Choroid plexus epithelial cell (primary cell): ENCODE data around the gene KCNQ2.

Experiments
- DNase-seq: peaks from one replicate; pipeline ENCODE4 v3.0.0-alpha.2; 2010; ENCODE audit warnings: low read depth
- H3K4me3 ChIP-seq: 2 replicates; pipeline ENCODE4 v1.5.1; 2011; ENCODE audit warnings: low read depth, mild to moderate bottlenecking, control low read depth, low read length, moderate library complexity
- TF ChIP-seq, protein P1 (sequence below): conservative IDR thresholded peaks from 2 replicates; pipeline ENCODE4 v1.5.1; 2011; ENCODE audit warnings: low read depth, mild to moderate bottlenecking, control low read depth, inconsistent platforms, low read length, moderate library complexity

Gene KCNQ2

DNA sequence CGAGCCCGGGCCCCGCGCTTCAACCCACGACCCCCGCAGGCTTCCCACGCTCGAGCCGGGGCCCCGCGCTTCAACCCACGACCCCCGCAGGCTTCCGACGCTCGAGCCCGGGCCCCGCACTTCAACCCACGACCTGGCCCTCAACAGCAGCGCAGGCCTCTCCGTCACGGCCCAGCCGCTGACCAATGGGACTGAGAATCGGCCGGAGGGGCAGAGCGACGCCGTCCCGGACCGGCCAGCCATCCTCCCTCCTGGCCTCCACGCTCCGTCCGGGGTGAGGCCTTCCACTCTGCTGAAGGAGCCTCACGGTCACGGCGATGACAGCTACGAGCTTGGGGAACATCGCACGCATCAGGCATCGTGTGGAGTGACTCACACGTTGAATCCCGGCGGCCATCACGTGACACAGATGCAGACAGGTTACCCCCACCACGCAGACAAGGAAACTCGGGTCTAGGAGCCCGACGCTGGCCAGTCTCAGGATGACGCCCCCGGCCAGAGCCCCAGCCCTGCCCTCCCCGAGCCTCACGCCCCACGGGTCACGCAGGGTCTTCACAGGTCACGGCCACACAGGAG, 6.1 kb downstream of the KCNQ2 start:
- no peak overlapping the region for H3K4me3 ChIP-seq
- TF ChIP-seq, protein P1, sequence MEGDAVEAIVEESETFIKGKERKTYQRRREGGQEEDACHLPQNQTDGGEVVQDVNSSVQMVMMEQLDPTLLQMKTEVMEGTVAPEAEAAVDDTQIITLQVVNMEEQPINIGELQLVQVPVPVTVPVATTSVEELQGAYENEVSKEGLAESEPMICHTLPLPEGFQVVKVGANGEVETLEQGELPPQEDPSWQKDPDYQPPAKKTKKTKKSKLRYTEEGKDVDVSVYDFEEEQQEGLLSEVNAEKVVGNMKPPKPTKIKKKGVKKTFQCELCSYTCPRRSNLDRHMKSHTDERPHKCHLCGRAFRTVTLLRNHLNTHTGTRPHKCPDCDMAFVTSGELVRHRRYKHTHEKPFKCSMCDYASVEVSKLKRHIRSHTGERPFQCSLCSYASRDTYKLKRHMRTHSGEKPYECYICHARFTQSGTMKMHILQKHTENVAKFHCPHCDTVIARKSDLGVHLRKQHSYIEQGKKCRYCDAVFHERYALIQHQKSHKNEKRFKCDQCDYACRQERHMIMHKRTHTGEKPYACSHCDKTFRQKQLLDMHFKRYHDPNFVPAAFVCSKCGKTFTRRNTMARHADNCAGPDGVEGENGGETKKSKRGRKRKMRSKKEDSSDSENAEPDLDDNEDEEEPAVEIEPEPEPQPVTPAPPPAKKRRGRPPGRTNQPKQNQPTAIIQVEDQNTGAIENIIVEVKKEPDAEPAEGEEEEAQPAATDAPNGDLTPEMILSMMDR: no peak
- no peak for DNase-seq

DNA sequence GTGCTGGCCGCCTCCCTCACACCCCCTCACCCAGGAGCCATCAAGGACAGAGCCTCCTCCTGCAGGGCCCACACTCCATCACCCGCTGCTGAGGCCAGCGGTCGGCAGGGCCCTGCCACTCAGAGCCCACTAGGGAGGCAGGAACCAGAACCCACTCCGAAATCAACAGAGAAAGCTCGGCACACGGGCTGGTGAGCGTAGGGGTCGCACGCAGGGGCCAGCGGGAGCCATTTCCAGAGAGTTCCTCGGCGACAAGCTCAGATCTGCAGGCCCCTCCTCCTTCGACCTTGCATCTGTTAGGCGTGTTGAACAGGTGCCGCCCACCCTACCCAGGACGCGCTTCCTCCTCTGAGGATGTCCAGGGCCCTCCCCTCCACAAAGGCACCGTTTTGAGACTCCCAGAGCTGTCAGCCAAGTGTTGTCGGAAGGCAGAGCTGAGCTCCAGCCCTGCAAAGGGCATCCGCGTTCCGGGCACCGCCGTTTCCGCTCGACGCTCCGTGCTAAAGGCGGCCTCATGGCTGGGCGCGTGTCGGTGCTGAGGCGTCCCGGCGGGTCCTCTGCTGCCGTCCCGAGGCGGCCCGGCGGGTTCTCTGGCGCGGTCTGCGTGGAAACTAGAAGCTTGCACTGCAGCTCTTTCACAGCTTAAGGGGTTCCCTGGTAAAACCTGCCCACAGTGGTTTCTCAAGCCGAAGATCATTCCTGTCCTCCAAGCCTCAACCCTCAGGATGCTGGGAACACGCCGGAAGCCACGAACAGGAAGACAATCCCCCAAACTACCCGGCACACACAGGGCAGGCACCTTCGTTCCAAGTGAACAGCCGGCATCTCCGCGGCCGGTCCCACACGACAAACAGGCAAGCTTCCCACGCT, 6.8 kb downstream of the KCNQ2 start:
- no peak overlapping the region for H3K4me3 ChIP-seq
- TF ChIP-seq, protein P1: no peak
- no peak for DNase-seq

DNA sequence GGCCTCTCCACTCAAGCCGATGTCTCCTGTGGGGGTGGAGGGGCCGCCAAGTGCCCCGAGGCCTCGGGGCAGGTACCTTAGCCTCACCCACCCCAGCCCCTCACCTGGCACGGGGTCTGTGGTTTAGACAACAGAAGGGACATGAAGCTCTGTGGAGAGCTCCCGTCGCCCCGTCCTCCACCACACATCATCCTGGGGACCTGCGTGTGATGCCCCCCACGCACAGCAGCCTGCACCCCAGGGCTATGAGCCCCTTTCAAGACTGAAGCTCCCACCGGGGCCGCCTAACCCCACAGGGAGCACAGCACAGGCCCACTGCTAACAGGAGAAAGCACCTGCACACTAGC, 8.2 kb downstream of the KCNQ2 start:
- H3K4me3 ChIP-seq: no peak overlapping the region
- DNase-seq: no peak
- TF ChIP-seq, protein P1: no peak

DNA sequence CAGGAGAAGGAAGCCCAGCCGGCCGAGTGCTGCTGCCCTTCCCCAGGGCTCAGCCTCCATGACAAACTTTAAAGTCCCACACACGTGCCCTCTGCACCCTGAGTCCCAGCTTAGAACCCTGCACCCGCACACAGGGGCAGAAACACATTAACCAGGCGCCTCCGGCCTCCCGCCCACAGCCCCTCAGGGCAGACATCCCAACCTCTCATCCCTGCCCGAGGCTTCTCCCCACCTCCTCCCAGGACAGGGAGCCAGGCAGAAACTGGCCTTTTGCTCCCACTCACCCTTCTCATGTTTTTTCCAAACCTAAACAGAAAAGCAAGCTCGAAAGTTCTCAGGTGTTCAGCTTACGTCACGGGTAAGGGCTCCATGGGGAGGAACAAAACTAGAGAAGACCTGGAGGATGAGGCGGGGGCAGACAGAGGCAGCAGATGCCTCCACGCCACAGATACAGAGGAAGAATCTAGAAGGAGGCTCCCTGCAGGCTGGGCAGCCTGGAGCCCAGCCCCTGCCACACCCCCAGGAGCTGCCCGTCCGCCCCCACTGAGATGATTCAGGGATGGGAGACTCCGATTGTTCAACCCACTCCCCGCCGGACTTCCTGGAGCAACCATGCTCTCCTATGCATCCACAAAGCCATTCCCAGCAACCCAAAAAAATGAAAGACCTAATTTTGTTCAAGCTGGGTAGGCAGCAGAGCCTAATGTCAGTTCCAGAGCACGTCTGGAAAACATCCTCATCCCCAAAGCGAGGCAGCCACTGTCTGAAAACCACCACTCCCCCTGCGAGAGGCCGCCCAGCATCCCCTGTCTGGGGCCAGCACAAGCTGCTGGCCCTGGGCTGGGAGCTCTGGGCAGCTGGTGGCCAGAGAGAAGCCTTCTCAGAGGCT, 8.8 kb downstream of the KCNQ2 start:
- H3K4me3 ChIP-seq: no peak overlapping the region
- DNase-seq: no peak
- TF ChIP-seq, protein P1: no peak

DNA sequence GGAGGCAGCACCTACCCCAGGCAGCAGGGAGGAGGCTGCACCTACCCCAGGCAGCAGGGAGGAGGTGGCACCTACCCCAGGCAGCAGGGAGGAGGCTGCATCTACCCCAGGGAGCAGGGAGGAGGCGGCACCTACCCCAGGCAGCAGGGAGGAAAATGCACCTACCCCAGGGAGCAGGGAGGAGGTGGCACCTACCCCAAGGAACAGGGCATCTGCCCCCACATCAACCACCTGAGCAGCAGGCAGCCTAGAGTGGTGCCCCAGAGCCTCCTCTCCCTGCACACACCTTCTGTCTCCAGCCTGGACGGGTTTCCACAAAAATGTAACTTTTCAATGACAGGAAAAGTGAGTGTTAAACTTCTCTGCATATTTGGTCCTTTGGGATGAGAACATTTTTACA, 10.2 kb downstream of the KCNQ2 start:
- no peak for DNase-seq
- H3K4me3 ChIP-seq: no peak overlapping the region
- TF ChIP-seq, protein P1: no peak

DNA sequence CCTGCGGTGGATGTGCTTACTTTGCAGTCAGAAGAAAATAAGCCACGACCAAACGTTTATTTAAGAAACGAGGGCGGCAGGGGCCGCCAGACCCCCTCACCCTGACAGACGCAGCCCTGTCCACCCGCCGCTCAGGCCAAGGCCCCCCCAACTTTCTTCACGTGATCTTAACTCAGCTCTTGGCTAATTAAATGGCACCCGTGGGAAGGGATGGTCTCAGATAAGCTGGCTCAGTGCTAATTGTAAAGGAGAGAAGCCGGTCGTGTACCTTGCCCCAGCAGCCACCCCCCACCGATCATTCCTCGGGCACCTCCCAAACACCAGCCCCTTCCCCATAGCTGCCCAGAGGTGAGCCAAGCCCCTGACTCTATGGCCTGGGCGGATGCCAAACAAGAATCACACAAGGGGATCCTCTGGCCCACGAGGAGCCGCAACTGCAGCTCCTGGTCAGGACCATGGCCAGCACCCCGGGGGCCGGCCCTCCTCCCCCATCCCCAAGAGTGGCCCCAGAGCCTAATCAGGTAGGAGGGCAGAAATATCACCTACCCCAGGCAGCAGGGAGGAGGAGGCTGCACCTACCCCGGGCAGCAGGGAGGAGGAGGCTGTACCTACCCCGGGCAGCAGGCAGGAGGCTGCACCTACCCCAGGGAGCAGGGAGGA, 11.2 kb downstream of the KCNQ2 start:
- H3K4me3 ChIP-seq: no peak overlapping the region
- TF ChIP-seq, protein P1: no peak
- peak; percentile 8 for DNase-seq
